Measurements from ENCODE around the gene GPA33.

Gene GPA33

DNA sequence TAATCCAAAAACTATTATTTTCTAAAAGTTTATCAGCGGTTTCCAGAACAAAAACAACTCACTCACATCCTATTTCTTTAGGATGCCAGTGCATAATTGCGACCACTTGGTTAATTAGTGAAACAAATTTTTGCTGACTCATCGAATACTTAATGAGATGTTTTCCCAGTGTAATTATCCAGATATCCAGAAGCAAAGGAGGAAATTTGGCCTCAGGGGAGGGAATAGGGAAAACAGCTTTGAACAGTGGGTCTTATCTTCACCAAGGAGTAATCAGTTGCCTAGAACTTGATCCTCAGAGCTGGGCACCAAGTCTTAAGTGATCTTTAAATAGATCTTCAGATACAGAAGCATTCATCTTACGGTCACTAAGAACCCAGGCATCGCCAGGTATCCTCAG is 28.0 kb upstream of the GPA33 start:
- DNase-seq (ENCODE audit: low spot score): no peak
- TF ChIP-seq, protein P1, sequence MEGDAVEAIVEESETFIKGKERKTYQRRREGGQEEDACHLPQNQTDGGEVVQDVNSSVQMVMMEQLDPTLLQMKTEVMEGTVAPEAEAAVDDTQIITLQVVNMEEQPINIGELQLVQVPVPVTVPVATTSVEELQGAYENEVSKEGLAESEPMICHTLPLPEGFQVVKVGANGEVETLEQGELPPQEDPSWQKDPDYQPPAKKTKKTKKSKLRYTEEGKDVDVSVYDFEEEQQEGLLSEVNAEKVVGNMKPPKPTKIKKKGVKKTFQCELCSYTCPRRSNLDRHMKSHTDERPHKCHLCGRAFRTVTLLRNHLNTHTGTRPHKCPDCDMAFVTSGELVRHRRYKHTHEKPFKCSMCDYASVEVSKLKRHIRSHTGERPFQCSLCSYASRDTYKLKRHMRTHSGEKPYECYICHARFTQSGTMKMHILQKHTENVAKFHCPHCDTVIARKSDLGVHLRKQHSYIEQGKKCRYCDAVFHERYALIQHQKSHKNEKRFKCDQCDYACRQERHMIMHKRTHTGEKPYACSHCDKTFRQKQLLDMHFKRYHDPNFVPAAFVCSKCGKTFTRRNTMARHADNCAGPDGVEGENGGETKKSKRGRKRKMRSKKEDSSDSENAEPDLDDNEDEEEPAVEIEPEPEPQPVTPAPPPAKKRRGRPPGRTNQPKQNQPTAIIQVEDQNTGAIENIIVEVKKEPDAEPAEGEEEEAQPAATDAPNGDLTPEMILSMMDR (IDR thresholded peaks at IDR 0.05): no peak
- no peak overlapping the region for H3K4me3 ChIP-seq
- H3K27ac ChIP-seq: no peak overlapping the region

DNA sequence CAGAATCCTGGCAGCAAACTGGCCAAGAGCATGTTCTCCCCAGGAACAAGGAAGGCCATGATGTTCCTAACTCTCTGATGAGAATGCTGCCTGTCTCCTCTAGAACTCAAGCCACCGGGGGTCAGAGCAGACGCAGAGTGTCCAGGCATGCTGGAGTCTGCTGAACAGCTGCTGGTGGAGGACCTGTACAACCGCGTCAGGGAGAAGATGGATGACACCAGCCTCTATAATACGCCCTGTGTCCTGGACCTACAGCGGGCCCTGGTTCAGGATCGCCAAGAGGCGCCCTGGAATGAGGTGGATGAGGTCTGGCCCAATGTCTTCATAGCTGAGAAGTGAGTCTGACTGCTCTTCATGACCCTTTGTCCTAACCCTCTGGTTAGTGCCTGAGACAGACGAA is 27.0 kb upstream of the GPA33 start:
- no peak overlapping the region for H3K4me3 ChIP-seq
- TF ChIP-seq, protein P1 (IDR thresholded peaks at IDR 0.05): no peak
- no peak for DNase-seq (ENCODE audit: low spot score)
- H3K27ac ChIP-seq: no peak overlapping the region

DNA sequence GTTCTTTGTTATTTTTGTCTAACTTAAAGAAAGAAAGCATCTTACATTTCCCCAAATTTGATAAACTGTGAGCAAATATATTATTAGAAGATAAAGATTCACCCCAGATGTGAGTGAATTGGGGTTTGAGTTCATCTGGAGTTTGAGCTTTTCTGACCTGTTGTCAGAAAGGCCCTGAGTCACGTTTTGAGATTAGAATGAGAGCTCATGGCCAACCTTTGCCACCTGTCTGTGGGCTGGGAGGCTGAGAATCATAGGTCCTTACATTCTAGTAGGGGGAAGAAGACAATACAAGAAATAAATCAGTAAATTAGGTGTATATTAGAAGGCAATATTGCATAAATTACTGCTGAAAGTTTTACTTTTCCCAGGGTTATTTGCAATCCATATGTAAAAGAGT is 26.0 kb upstream of the GPA33 start:
- no peak for DNase-seq (ENCODE audit: low spot score)
- Histone ChIP-seq H3K4me3 (no peak overlapping the region), H3K27ac (no peak overlapping the region)
- TF ChIP-seq, protein P1 (IDR thresholded peaks at IDR 0.05): no peak

DNA sequence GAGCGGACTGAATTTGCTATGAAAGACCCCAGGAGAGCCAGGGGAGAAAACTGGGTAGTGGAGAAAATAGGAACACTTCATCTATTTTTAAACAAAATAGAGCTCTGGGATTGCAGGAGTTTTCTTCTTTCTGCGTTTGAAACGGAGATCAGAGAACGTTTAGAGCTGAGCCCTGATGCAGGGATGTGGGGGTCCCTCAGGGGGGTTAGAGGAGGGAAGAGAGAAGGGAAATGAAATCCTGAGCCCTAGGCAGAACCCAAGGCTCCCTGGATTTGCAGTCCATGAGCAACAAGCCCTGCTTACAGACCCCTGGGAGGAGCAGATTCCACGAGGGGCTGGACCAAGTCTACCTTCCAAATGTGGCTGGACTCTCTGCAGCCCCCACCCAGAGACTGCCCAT is 25.5 kb upstream of the GPA33 start:
- TF ChIP-seq, protein P1 (IDR thresholded peaks at IDR 0.05): no peak
- no peak overlapping the region for H3K27ac ChIP-seq
- H3K4me3 ChIP-seq: no peak overlapping the region
- DNase-seq (ENCODE audit: low spot score): no peak

DNA sequence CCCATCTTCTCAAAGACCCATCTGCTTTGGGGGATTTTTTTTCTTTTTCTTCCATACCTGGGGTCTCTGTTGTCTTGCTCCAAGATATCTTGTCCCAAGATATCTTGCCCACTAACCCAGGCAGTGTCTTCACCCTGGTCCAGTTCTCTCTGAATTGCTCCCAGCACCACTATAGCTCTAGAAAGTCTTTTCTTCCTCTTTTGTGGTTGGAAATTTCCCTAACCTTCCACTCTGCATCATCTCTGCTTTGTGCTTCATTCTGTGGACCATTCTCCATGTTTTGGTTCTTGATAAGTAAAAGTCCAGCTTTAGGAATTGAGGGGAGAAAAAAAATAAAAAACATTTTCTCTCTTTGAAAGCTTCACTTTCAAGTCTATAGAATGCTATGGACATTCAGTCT is 24.5 kb upstream of the GPA33 start:
- no peak overlapping the region for H3K27ac ChIP-seq
- TF ChIP-seq, protein P1 (IDR thresholded peaks at IDR 0.05): no peak
- H3K4me3 ChIP-seq: no peak overlapping the region
- no peak for DNase-seq (ENCODE audit: low spot score)

DNA sequence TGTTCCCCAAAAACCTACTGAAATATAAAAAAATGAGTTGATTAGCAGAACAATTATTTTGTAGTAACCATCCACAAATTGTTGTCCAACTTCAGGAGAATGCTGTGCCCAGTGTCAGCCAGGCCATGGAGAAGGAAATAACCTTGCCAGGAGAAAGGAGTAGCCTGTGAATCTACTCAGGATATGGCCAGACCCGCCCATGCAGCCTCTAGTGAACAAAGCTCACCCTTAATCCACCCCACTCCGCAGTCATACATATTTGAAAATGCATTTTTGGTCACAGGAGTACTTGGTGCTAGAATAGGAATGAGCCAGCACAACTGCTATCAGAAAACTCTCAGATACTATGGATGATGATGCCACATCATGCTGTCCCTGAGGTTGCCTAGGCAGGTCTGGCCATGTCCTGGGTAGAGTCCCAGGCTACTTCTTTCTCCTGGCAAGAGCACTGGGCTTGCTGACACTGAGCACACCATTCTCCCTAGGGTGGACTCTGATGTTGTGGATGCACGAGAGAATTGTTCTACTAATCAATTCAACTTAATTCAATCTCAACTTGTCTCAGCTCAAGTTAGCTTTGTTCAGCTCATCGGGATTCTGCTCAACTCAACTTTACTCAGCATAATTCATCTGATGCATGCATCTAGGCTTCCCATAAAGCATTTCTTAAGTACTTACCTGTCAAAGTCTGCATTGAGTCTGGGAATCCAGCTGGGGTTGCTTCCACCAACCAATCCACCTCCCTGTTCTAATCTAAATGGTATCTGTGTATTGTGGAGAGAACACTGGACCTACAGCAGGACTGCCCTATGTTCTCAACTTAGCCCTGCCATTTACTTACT is 21.9 kb upstream of the GPA33 start:
- Histone ChIP-seq H3K4me3 (no peak overlapping the region), H3K27ac (no peak overlapping the region)
- DNase-seq (ENCODE audit: low spot score): no peak
- TF ChIP-seq, protein P1 (IDR thresholded peaks at IDR 0.05): no peak

DNA sequence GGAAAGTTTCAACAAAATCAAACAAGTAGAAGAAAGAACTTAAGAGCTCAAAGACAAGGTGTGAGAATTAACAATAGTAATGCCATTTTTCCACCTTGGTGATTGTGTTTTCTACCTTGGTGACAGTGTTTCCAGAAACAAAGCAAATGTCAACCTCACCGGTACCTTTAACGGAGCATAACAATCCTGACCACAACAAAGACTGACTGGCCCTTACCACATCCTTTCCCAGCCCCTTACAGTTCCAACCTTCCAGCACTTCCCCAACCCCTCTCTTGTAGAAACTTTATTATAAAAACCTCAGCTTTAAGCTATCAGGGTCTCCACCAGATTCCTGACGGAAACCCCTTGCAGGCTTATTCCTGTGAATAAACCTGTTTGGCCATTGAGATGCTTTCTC is 20.4 kb upstream of the GPA33 start:
- no peak for DNase-seq (ENCODE audit: low spot score)
- Histone ChIP-seq H3K4me3 (no peak overlapping the region), H3K27ac (no peak overlapping the region)
- TF ChIP-seq, protein P1 (IDR thresholded peaks at IDR 0.05): no peak
